ENCODE measurements around the gene HS2ST1.

HS2ST1 gene

GRCh38 chr1:87117761-87118368 lies 203.4 kb downstream of the HS2ST1 start:
- no peak for DNase-seq

GRCh38 chr1:87119541-87120140 lies 205.2 kb downstream of the HS2ST1 start:
- no peak for DNase-seq

GRCh38 chr1:87120779-87121178 lies 206.3 kb downstream of the HS2ST1 start:
- no peak for DNase-seq

- no peak for DNase-seq
These were observed 207.3 kb downstream of the HS2ST1 start for GRCh38 chr1:87121711-87122163.

GRCh38 chr1:87122243-87122642 lies 207.8 kb downstream of the HS2ST1 start:
- DNase-seq: no peak

GRCh38 chr1:87123610-87124009 lies 209.2 kb downstream of the HS2ST1 start:
- DNase-seq: no peak

GRCh38 chr1:87126886-87127505 lies 212.6 kb downstream of the HS2ST1 start:
- no peak for DNase-seq

- DNase-seq: no peak
These were observed 213.1 kb downstream of the HS2ST1 start for GRCh38 chr1:87127581-87127980.

GRCh38 chr1:87129038-87129437 lies 214.6 kb downstream of the HS2ST1 start:
- no peak for DNase-seq

- no peak for DNase-seq
These were observed 215.2 kb downstream of the HS2ST1 start for GRCh38 chr1:87129606-87130005.

- DNase-seq: no peak
These were observed 216.0 kb downstream of the HS2ST1 start for GRCh38 chr1:87130438-87130837.

- DNase-seq: peak; percentile 56
These were observed 217.4 kb downstream of the HS2ST1 start for GRCh38 chr1:87131809-87132283.

GRCh38 chr1:87132284-87132870 lies 217.9 kb downstream of the HS2ST1 start:
- no peak for DNase-seq

- no peak for DNase-seq
These were observed 219.6 kb downstream of the HS2ST1 start for GRCh38 chr1:87134061-87134460.

GRCh38 chr1:87134625-87135328 lies 220.3 kb downstream of the HS2ST1 start:
- DNase-seq: no peak

- DNase-seq: no peak
These were observed 220.9 kb downstream of the HS2ST1 start for GRCh38 chr1:87135329-87135712.

- no peak for DNase-seq
These were observed 222.3 kb downstream of the HS2ST1 start for GRCh38 chr1:87136607-87137341.

GRCh38 chr1:87137342-87137739 lies 222.9 kb downstream of the HS2ST1 start:
- no peak for DNase-seq

- DNase-seq: no peak
These were observed 226.6 kb downstream of the HS2ST1 start for GRCh38 chr1:87140831-87141540.

GRCh38 chr1:87141556-87141955 lies 227.1 kb downstream of the HS2ST1 start:
- DNase-seq: no peak

GRCh38 chr1:87143413-87144135 lies 229.1 kb downstream of the HS2ST1 start:
- no peak for DNase-seq
